AG09319 (cell line): Measurements from ENCODE around the gene MPO.

ENCODE experiments used
- DNase-seq: peaks from one replicate; pipeline ENCODE4 v3.0.0-alpha.2; 2010; ENCODE audit warnings: low read depth; ENCODE audit errors: extremely low read depth
- TF ChIP-seq, protein P1 (sequence below): IDR thresholded peaks from 2 replicates; pipeline ENCODE4 v1.5.1; 2011; ENCODE audit warnings: low read depth, mild to moderate bottlenecking, inconsistent platforms, low read length, moderate library complexity

MPO gene, protein sequence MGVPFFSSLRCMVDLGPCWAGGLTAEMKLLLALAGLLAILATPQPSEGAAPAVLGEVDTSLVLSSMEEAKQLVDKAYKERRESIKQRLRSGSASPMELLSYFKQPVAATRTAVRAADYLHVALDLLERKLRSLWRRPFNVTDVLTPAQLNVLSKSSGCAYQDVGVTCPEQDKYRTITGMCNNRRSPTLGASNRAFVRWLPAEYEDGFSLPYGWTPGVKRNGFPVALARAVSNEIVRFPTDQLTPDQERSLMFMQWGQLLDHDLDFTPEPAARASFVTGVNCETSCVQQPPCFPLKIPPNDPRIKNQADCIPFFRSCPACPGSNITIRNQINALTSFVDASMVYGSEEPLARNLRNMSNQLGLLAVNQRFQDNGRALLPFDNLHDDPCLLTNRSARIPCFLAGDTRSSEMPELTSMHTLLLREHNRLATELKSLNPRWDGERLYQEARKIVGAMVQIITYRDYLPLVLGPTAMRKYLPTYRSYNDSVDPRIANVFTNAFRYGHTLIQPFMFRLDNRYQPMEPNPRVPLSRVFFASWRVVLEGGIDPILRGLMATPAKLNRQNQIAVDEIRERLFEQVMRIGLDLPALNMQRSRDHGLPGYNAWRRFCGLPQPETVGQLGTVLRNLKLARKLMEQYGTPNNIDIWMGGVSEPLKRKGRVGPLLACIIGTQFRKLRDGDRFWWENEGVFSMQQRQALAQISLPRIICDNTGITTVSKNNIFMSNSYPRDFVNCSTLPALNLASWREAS

DNA sequence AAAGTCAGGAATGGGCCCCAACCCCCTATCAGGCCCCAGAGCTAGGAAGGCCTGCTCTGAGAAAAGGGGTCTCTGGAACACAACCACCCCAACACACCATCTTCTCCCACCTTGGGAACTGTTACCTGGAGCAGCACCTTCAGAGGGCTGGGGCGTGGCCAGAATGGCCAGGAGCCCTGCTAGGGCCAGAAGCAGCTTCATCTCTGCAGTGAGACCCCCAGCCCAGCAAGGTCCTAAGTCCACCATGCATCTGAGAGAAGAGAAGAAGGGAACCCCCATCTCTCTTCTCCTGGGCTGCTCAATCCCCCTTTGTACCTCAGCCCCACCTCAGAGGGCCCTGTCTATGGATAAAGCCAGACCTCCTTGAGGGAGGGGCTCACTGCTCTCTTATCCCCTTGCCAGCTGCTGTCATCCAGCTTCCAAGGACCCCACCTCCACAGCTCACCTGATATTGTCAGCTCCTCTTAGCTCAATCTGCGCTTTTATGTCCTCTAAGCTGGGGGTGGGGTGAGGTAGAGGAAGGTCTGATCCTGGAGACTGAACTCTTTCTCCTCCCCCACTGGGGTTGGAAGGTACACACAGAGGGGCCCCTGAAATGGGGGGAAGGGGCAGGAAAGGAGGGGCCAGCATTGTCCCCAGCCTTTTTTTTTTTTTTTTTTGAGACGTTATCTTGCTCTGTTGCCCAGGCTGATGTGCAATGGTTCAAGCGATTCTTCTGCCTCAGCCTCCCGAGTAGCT lies at the start of gene MPO:
MPO (minus strand) TSS at position 456 of the 738 bp plus-strand sequence; CDS start at position 279, 177 bp downstream.
- TF ChIP-seq, protein P1, sequence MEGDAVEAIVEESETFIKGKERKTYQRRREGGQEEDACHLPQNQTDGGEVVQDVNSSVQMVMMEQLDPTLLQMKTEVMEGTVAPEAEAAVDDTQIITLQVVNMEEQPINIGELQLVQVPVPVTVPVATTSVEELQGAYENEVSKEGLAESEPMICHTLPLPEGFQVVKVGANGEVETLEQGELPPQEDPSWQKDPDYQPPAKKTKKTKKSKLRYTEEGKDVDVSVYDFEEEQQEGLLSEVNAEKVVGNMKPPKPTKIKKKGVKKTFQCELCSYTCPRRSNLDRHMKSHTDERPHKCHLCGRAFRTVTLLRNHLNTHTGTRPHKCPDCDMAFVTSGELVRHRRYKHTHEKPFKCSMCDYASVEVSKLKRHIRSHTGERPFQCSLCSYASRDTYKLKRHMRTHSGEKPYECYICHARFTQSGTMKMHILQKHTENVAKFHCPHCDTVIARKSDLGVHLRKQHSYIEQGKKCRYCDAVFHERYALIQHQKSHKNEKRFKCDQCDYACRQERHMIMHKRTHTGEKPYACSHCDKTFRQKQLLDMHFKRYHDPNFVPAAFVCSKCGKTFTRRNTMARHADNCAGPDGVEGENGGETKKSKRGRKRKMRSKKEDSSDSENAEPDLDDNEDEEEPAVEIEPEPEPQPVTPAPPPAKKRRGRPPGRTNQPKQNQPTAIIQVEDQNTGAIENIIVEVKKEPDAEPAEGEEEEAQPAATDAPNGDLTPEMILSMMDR = no peak
- DNase-seq = no peak

DNA sequence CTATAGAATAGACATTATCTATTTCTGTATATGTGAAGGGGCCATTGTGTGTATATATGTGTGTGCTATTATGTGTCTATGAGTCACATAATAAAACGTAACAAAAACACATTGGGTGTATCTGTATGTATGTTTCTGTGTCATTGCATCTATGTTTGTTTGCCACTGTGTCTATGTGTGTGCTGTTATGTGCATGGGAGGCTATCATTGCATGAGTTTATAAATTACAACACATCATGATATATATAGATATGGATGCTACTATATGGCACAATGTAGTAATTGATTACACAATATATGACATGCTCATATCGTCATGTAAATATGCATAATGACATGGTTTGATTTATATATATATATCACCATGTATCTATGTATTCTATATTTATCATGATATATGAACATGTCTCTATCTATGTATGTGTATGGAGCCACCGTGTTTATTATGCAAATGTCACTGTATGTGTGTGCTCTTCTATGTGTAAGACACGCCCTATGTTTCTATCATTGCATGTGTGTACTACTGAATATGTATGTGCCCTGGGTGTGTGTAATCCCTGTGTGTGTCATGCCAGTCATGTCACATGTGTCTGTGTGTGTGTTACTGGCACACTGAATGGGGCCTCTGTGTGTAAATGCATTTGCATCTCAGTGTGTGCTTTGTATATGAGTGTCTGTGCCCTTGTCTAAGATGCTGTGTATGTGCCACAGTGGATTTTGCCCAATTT lies 49.2 kb upstream of the MPO start:
- TF ChIP-seq, protein P1 = no peak
- no peak for DNase-seq

DNA sequence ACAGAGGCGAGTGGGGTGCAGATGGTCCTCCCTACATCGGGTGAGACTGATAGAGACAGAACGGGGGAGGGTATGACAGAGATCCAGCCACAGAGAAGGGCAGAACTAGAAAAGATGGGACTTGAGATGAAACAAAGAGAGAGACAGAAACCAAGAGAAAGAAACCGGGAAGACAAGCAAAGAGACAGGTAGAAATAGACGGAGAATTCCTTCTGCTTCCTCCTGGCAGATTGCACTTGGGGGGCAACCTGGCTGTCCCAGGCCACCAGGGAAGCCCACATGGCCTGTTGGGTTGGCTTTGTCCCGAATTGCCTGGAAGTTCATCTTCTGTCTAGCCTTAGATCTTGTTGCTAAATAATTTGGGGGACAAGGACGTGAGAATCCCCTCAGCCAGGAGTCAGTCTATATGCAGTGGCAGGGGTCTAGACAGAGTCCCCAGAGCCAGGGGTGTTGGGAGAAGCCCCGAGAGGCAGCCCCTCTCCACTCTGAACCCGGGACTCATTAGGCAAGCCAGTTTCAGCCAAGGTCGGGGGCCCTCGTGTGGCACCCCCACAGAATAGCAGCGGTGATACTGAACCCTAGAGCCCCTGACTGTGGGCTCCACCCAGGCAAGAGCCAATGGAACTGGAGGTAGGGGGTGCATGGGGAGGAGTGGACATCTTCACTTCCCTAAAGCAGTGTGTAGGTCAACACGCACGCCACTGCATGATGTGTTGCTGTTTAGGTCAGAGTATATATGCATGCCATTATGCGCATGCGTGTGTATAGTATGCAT lies 48.5 kb upstream of the MPO start:
- TF ChIP-seq, protein P1 = peak; percentile 4; the same call in 1 of the 2 replicates
- DNase-seq = no peak

DNA sequence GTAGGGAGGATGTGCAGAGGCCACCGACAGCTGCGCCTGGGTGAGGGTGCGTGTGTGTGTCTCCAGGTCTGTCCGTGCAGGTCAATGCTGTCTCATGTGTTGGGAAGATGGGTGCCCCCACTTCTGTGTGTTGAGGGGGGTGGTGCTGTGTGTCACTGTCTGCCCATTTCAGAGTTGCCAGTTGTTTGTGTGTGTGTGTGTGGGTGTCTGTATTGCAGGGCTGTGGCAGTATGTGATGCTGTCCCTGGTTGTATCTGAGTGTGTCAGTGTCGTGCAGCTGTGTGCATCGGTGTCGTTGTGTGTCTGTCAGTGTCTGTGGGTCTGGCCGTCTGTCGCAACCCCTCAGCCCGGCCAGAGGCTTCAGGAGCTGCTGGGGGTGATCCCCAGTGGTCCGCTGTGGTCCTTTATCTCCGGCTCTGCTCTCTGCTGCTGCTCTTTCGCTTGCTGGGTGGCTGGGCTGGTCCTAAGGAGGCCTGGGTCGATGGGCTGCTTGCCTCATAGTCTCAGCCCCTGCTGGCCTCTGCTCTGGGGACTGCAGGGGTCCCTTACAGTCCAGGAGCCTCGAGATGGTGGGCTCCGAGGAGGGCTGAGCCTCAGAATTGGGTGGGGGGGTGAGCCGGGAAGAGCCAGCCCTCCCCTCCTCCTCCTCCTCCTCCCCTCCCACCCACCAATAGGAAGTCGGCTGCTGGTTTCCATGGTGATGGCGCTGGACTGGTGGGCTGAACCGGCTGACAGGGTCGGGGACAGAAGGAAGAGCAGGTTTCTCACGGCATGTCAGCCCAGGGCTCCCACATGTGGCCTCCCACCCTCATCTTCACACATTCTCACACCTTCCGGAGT lies 47.7 kb upstream of the MPO start, which contains the start of gene TSPOAP1:
TSPOAP1 (minus strand) TSS at position 601 of the 840 bp plus-strand sequence. CDS start 875 bp downstream, outside the sequence.
- no peak for DNase-seq
- TF ChIP-seq, protein P1 = no peak

DNA sequence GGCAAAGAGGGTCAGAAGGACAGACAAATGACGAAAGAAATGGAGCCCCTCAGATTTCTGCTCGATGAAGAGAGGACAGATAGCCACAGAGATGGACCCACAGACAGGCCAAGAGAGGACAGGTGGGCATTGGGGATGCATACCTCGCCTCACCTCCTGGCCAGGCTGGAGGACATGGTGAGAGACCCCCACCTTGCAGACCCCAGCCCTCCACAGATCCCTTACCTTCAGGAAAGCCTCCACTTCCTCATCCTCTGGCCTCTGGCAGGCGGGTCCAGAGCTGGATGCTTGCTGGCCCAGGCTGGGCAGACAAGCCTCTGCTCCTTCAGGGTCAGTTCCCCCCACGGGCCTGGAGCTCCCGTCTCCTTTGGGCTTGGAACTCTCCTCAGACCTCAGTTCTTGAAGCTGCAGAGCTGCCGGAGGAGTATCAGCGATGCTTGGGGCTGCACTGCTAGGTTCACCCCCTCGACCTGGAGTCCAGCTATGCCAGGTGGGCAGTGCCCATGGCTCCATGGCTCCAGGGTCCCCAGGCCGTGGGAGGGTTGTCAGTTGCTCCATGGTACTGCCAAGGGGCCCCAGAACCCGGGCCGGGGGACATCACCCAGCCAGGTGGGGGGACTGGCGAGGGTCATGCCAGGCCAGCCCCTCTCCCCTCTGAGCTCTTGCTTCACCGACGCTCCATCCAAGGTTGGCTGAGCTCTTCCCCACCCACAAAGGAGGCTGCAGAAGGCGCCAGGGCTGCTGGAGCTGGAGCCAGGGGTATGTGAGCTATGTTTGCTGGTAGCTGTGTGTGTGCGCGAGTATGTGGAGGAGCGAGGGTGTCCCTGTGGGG lies 46.8 kb upstream of the MPO start:
- DNase-seq = no peak
- TF ChIP-seq, protein P1 = no peak
